C4-2B (cell line): Measurements from ENCODE around the gene SAP25.
A peak's percentile ranks its signal among the peaks of the same experiment; 100 is the strongest.

Experiments
- H3K27ac ChIP-seq: fragments of 450-650 bp; 2 replicates; pipeline ENCODE4 v1.5.1; 2017
- ZFX ChIP-seq: fragments of 450-650 bp; IDR thresholded peaks from 2 replicates; pipeline ENCODE4 v1.6.1; 2017
- TF ChIP-seq, protein P1 (sequence below): fragments of 450-650 bp; conservative IDR thresholded peaks from 2 replicates; pipeline ENCODE4 v1.5.1; 2017; ENCODE audit warnings: mild to moderate bottlenecking

SAP25 gene

DNA sequence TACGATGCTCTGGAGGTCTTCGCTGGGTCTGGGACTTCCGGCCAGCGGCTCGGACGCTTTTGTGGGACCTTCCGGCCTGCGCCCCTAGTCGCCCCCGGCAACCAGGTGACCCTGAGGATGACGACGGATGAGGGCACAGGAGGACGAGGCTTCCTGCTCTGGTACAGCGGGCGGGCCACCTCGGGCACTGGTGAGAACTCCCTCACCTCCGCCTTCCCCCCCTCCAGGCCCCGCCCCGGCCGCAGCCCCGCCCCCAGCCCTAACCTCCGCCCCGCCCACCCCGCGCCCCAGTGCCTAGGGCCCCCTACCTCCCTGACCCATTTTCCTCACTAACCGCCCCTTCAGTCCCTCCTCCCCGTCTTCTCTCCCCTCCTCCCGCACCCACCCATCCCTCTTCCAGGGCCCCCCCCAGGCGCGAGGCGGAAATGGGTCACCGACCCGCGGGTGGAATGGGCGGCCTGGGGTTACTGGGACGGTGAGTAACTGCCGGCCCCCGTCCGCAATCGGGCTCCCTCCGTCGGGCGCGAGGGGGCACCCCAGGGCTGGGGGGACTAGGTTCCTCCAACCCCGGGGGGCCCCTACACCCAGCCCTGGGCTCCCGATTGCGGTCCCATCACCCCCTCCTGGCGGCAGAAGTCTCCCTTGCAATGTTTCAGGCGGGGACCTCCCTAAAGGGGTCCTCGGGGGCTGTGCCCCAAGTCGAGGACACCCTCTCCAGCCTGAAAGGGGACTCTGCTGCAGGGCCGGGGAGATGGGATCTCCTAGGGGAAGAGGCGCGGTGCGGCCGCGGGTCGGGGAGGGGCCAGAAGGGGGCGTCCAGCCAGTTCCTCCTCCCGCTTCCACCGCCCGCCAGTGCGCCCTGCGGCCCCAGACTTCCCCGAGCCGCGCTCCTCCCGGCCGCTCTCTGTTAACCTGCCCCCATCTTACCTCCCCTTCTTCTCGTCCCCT is 30.6 kb upstream of the SAP25 start:
- no peak for TF ChIP-seq ZFX
- TF ChIP-seq, protein P1, sequence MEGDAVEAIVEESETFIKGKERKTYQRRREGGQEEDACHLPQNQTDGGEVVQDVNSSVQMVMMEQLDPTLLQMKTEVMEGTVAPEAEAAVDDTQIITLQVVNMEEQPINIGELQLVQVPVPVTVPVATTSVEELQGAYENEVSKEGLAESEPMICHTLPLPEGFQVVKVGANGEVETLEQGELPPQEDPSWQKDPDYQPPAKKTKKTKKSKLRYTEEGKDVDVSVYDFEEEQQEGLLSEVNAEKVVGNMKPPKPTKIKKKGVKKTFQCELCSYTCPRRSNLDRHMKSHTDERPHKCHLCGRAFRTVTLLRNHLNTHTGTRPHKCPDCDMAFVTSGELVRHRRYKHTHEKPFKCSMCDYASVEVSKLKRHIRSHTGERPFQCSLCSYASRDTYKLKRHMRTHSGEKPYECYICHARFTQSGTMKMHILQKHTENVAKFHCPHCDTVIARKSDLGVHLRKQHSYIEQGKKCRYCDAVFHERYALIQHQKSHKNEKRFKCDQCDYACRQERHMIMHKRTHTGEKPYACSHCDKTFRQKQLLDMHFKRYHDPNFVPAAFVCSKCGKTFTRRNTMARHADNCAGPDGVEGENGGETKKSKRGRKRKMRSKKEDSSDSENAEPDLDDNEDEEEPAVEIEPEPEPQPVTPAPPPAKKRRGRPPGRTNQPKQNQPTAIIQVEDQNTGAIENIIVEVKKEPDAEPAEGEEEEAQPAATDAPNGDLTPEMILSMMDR: peak; percentile 68
- H3K27ac ChIP-seq: peak overlapping the region; percentile 68

DNA sequence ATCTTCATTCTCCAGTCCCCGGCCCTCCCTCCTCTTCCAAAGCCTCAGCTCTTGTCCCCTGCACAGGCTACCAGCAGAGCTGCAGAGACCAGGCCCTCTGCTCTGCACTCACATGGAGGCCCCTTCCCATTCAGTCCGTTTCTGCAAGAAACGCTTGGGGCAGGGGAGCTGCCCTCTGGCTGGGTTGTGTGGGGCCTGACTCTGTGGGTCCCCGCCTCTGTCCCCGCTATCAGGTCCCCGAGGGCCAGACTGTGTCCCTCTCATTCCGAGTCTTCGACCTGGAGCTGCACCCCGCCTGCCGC is 30.0 kb upstream of the SAP25 start:
- no peak for TF ChIP-seq ZFX
- TF ChIP-seq, protein P1: no peak
- peak overlapping the region; percentile 68; the same call in 1 of the 2 replicates for H3K27ac ChIP-seq

DNA sequence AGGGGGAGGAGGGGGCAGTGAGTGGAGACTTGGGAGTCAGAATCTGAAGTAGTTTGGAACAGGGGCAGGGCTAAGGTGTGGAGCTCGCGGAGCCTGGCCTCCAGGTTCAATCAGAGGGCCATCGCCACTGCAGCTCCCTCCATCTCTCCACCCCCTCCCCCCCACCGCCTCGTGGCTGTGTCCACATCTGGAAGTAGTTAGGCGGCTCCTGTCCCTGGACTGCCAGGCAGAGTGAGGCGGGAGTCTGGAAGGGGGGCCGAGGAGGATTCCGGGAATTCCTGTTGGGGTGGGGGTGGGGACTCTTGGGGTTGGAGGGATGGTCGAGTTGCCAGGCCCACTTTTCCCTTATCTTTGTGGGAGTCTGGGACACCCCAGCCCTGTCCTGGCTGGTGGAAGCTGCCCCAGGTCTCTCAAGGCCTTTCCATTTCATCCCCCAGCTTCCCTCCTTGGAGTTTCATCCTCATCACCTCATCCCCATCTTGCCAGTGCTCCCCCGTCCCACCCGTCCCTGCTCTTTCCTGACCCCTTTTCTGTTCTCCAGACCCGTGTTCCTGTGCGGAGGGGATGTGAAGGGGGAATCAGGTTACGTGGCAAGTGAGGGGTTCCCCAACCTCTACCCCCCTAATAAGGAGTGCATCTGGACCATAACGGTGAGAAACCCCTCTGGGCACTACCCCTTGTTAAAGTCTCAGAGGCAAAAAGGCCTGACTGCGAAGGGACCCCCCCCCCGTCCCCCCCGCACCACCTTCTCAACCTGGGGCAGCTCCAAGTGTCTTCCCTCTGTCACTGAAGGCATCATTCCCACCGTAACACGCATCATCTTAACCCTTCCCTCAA is 29.4 kb upstream of the SAP25 start:
- TF ChIP-seq, protein P1: no peak
- TF ChIP-seq ZFX: no peak
- H3K27ac ChIP-seq: no peak overlapping the region

DNA sequence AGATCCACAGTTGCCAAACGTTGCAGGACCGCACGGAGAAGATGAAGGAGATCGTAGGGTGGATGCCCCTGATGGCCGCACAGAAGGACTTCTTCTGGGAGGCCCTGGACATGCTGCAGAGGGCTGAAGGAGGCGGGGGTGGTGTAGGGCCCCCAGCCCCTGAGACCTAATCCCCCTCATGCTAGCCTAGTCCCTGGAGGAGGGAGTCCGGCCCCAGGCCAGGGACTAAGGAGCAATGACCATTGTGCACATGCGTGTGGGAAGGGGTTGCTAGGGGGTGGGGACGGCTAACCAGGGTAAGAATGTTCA is 27.0 kb upstream of the SAP25 start:
- TF ChIP-seq, protein P1: no peak
- TF ChIP-seq ZFX: no peak
- no peak overlapping the region for H3K27ac ChIP-seq

DNA sequence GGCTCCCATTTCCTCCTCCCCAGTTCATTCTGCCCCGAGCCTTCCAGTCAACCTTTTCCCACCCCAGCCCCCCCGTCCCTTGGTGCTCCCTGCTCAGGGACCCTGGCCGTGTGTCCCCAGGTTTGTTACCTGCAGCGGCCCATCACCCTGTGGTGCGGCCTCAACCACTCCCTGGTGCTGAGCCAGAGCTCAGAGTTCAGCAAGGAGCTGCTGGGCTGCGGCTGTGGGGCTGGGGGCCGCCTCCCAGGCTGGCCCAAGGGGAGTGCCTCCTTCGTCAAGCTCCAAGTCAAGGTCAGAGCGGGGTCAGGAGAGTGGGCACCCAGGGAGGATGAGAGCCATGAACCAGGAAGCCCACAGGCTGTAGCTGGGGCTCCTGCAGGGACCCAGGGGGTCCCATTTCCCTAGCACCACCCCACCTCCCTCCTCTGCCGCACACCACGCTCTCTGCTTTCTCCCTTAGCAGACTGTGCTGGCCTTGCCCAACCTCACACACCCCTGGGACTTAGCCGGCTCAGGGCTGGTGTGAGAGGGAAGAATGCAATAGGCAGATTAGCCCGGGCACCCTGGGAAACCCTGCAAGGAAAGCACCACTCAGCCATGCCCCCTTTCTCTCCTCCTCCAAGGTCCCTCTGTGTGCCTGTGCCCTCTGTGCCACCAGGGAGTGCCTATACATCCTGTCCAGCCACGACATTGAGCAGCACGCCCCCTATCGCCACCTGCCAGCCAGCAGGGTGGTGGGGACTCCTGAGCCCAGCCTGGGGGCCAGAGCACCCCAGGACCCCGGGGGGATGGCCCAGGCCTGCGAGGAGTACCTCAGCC is 26.4 kb upstream of the SAP25 start:
- H3K27ac ChIP-seq: no peak overlapping the region
- TF ChIP-seq, protein P1: no peak
- no peak for TF ChIP-seq ZFX

DNA sequence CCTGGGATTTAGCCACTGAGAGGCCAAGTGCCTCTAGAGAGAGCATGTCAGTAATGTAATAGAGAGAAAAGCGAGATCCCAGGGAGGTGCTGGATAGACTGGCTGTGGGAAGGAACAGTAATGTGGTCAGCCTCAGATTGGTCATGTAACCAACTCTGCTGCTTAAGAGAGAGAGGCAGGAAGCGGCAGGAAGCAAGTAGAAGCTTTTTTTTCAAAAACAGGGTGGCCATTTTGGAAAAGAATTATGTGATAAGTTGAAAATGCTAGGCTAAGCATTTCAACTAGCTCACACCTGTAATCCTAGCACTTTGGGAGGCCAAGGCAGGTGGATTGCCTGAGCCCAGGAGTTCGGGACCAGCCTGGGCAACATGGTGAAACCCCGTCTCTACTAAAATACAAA is 24.7 kb upstream of the SAP25 start:
- TF ChIP-seq ZFX: no peak
- TF ChIP-seq, protein P1: no peak
- no peak overlapping the region for H3K27ac ChIP-seq
